Measurements from ENCODE around the gene PCYT2.

PCYT2 gene

DNA sequence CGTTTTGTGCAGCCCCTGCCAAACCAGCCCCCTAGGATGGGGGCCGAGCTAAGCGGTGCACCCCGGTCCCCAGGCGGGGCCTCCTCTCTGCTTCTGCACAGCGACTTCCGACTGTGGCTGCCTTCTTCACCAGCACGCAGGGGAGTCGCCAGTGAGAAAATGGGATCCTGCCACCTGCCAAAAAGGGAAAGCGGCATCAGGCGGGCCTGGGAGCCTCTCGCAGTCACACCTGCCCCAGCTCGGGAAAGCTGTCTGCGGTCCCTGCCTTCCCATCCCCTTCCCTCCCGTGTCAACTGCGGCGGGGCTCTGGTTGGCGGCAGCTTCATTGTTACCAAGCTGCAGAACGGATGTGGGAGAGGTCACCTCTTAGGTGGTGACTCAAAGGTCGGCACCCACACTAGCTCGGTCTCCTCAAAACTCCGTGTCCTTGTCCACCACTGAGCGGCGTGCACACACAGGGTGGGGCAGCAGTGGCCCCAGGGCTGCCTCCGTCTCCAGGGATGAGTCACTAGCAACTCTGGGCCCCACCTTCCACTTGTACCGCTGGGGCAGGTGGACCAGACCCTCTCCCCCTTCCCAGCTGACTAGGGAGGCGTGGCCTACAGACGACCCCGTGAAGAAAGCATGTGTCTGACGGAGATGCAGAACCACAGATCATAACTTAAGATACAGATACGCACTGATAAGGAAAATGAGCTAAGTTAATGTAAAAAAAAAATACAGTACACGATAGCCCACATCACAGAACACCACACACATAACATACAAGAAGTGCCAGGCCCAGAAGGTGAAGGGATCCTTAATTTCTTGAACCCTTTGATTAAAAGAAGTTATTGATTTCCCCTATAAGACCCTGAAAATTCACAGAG is 1.5 kb upstream of the PCYT2 start:
- DNase-seq: no peak

- DNase-seq: no peak
Measured at GRCh38 chr17:81911969-81912368, 770 bp upstream of the PCYT2 start.

DNA sequence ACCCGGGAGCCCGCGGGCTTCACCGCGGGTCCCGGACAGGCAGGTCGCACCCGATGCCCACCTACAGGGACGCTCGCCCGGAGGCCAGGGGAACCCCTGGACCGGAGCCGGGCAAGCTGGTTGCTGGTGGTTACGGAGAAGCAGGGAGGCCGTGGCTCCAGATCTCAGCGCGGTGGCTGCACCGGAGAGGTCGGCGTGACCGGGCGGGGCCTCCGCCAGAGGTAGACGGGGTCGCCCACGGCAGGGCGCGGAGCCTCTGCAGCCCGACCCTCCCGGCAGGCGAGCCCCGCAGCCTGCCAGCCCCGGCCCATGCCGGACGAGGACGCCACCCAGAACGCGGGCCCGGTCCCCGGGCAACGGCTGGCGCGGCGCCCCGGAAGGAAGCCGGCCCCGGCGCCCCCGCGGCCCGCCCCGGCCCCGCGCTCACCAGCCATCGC is 341 bp downstream of the PCYT2 start:
- no peak for DNase-seq

GRCh38 chr17:81909966-81910839 is 996 bp downstream of the PCYT2 start:
- no peak for DNase-seq

DNA sequence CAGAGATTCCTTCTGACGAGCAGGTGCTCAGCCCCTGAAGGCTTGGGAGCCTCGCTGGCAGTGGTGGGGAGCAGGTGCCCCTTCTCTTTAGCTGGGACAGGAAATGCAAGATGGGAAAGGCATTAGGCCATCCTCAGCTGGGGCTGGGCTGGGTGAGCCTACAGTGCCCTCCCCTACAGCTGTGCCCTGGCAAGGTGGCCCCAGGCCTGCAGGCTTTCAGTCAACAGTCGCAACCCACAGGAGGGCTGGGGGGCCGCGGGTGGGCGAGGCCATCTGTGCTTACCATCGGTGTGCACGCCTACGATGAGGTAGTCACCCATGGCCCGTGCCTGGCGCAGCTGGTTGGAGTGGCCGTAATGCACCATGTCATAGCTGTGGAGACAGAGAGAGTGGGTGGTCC is 2.0 kb downstream of the PCYT2 start:
- no peak for DNase-seq

DNA sequence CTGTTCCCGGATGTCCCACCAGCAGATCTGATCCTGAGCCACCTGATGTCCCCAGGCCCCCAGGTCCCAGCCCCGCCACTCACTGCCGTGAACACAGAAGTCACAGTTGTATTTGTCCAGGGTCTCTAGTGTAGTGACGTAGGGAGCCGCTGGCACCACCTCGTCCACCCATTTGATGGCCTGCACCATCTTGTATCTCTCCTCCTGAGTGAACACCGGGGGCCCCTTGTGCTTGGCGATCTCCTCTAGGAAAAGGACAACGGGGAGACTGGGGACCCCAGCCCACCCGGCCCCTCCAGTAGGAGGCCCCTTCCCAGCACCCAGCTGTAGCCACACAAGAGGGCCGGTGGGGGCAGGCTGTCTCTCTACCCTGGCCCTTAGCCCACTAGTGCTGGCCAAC is 2.4 kb downstream of the PCYT2 start:
- no peak for DNase-seq

GRCh38 chr17:81907219-81908145 is 3.7 kb downstream of the PCYT2 start:
- no peak for DNase-seq

DNA sequence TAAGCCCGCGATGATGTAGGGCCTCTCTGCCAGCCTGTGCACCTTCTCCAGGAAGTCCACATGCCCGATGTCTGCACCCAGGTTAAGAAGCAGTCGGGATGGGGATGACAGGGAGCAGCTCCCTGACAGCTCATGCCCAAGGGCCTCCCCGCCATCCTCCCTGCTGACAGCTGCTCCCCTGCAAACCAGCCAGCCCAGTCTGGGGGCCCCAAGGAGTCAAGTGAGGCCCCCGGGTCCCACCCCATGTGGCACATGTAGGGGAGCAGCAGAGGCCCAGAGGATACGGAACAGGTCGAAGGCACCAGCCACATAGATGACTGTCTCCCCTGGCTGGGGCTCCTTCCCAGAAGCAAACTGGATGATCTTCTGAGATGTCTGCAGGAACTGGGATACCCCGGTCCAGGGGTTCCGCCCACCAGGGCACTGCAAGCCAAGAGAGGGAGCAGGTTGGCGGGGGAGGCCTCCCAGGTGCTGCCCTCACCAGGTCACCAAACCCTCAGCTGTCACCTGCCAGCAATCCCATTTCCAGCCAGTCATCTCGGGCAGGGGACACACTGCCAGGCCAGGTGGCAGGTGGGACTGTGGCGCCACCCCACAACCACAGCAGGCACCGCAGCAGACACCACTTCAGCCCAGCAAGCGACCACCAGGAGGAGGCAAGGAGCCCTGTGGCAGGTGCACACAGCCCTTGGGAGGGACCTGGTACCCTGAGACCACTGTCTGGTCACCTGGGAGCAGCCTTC is 4.6 kb downstream of the PCYT2 start:
- no peak for DNase-seq

DNA sequence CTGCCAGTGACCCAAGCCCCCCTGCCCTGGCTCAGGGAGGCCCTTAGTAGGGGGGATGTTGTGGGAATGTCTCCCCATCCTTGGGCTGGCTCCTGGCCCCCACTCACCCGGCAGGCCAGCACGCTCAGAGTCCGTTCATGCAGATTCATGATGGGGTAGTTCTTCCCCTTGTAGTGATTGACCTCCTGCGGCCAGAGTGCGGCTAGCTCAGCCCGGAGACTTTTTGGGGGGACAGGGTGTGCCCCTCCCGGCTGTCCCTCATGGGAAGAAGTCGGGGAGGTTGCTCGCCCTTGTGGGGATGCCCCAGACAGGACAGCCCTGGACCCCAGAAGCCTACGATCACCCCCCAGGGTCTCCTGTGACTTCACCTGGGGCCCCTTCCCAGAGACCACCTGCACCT is 5.2 kb downstream of the PCYT2 start:
- DNase-seq: no peak

DNA sequence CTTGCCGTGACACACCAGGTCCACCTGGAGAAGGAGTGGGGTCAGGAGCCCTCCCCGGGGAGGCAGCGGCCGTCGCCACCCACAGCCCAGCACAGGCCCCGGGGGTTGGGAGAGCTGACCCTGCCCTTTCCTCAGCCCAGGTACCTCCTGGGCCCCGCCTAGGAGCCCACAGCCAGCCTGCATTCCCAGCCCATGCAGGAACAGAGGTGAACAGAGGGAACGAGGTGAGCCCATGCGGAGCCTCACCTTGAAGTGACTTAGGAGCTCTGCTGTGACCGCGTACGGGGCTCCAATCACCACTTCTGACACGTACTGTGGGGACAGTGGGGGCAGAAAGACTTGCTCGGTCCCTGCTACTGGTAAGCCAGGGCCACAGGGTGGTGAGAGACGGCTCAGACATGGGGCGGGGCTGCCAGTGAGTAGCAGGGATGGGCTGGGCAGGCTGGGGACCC is 5.7 kb downstream of the PCYT2 start:
- DNase-seq: no peak

GRCh38 chr17:81904600-81905423 is 6.4 kb downstream of the PCYT2 start:
- DNase-seq: no peak

DNA sequence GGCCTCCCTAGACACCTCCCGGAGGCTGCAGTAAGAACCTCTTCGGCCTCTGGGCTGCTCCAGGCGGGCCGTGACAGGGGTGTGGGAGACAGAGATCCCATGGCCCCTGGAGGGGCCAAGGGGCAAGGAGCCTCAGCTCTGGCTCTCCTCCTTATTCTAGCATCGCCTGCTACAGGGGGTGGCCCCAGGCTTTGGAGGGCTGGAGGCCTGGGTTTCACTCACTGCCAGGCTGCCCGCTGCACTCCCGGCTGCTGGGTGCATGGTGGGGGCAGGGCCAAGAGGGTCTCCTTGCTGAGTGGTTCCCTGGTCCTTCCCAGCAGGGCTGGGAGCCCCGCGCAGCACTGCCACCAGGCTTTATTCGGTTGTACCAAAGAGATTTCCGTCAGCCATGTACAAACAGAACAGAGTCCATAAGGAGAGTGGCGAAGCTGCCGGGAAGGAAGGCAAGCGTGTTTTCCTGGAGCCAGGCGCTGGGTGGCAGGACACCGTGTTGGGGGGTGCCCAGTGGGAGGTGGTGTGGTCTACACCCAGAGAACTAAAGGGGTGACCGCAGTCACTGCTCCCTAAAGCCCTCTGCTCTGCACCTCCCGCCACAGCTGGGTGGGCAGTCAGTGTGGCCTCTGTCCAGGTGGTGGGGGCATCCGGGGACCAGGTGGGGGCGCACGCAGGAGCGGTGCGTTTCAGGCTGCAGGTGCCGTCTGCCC is 7.2 kb downstream of the PCYT2 start:
- no peak for DNase-seq

DNA sequence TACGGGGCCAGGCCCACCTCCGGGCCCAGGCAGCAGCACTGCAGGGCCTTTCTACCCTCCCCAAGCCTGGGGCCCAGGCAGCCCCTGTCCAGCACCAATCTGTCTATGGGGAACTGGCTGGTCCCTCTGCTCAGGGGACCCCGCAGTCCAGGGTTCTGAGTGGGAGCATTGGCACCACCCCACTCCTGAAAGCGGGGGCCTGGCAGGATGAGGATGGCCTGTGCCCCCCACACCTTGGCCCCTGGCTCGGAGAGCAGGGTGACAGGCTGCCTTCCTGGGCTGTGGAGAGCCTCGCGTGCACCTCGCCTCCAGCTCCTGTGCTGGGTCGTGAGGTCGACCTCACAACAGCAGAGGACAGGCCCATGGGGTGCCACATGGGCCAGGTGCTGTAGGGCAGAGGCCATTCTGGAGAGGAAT is 7.8 kb downstream of the PCYT2 start:
- no peak for DNase-seq

- no peak for DNase-seq
Measured at GRCh38 chr17:81902653-81903414, 8.4 kb downstream of the PCYT2 start.

DNA sequence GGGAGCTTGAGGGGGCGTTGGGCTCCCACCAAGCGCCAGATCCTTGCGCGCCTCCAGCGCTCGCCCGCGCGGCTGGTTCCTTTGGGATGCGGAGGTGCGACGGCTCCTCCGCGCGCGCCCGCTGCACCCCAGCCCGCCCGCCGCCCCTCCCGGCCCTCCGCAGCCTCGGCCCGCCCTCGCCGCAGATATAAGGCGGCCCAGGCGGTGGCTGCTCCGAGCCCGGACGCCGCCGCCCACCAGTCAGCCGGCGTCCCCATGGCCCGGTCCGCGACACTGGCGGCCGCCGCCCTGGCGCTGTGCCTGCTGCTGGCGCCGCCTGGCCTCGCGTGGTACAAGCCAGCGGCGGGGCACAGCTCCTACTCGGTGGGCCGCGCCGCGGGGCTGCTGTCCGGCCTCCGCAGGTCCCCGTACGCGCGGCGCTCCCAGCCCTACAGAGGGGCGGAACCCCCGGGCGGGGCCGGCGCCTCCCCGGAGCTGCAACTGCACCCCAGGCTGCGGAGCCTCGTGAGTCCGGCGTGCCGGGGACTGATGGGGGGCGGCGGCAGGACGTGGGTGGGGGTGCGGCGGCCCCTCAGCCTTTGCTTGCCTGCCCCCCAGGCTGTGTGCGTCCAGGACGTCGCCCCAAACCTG is 9.1 kb downstream of the PCYT2 start, which contains the start of gene NPB:
TSS of gene NPB (plus strand) at position 216 of the 630 bp plus-strand sequence. CDS start at position 256, 40 bp downstream.
- DNase-seq: peak; percentile 16

DNA sequence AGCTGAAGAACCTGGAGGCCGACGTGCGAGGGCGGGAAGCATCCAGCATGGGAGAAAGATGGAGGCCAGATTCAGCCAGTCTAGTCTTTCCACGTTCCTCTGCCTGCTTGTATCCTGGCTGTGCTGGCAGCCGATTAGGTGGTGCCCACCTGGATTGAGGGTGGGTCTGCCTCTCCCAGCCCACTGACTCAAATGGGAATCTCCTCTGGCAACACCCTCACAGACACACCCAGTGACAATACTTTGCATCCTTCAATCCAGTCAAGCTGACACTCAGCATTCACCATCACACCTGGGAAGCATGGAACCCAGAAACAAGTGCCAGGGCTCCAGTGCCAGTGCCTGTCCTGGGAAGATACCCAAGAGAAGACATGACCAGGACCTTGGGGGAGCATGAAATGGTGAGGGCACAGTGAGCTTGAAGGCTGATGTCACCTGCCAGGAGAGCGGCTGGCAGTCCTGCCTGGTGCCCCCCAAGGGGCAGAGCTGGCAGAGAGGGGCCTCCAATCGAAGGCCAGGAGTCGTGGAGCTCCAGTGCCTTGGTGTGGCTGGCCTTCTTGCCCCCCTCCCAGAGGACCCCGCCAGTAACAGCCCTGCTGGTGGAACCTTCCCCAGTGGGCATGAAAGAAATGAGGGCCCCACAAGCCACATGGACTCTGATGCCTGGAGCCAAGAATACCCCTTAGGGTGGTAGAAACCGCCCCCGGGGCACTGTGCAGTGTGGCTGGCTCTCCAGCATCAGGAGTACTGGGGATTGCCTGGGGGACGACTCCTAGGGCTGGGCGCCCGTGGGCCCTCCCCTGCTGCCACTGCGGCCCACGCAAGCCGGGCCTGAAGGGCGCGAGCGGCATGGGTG is 9.8 kb downstream of the PCYT2 start:
- no peak for DNase-seq

DNA sequence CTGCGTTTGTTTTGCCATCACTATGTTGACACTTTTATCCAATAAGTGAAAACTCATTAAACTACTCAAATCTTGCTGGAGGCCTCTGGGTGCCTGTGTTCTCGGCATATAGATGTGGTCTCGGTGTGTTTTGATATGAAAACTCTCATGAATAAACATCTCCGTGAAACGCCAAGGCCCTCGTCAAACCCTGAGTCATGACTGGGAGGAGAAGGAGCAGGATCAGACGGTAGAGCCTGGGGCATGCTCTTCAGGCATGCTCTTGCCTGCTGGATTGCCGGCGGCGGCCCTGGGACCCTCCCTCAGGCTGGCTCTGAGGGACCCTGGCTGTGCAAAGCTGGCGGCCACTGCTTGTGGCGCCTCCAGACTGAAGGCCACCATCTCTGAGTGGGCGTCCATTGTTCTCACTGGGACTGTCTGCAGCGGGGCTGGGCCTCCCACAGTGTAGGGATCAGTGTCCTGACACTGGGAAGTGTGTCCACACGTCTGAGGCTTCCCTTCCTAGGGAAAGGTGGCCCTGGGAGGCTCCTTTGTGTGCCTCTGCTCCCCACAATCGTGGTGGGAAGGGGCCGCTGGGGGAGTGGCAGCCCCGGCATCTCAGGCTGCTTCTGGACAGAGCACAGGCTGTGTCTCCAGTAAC is 10.9 kb downstream of the PCYT2 start:
- DNase-seq: no peak
